HUES48 (cell line): ENCODE data around the gene ABCD2.
"Not testable (repeated sequence)": the region's sequence is repeated elsewhere in the genome, so short reads cannot be mapped to it uniquely, and the experiment has no call there.

Source experiments
- H3K27ac ChIP-seq: one replicate; pipeline ENCODE4 v1.7.0; 2013; ENCODE audit warnings: low read depth, low read length, inconsistent platforms
- H3K27me3 ChIP-seq: 2 replicates; pipeline ENCODE4 v1.6.1; 2013; ENCODE audit warnings: mild to moderate bottlenecking, low read length; ENCODE audit not compliant: control insufficient read depth, insufficient read depth
- H3K36me3 ChIP-seq: 2 replicates; pipeline ENCODE4 v1.6.1; 2013; ENCODE audit warnings: low read length; ENCODE audit not compliant: control insufficient read depth, insufficient read depth
- H3K4me1 ChIP-seq: 2 replicates; pipeline ENCODE4 v1.6.1; 2013; ENCODE audit warnings: mild to moderate bottlenecking, low read length; ENCODE audit not compliant: control insufficient read depth, insufficient read depth
- H3K4me3 ChIP-seq: 2 replicates; pipeline ENCODE4 v1.5.1; 2013; ENCODE audit warnings: mild to moderate bottlenecking, low read depth, low read length
- H3K9ac ChIP-seq: 2 replicates; pipeline ENCODE4 v1.6.1; 2013; ENCODE audit warnings: mild to moderate bottlenecking, low read depth, low read length, moderate library complexity
- H3K9me3 ChIP-seq: 2 replicates; pipeline ENCODE4 v1.6.1; 2013; ENCODE audit warnings: low read length; ENCODE audit not compliant: control insufficient read depth, insufficient read depth

Gene ABCD2

DNA sequence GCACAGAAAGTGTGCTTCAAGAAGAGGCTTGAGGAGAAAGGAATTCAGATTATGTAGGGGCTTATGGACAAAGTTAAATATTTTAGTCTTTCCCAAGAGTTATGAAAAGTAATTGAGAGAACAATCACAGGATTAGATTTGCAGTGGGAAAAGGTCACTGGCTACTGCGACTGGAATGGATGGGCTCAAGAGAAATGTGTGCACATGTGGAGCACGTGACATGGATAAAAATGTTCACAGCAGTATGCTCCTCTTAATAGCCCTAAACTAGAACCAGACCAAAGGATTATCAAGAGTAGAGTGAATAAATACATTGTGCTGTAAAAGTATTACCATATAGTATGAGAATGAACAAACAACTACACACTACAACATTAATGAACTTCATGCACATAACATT, 78.1 kb downstream of the ABCD2 start:
- no peaks in the 10 kb centered on the region for H3K27me3 ChIP-seq
- no peaks in the 10 kb centered on the region for H3K9me3 ChIP-seq
- H3K4me3 ChIP-seq = no peak overlapping the region
- H3K27ac ChIP-seq = no peak overlapping the region
- H3K36me3 ChIP-seq = no peaks in the 10 kb centered on the region
- no peak overlapping the region for H3K9ac ChIP-seq
- H3K4me1 ChIP-seq = peaks cover 7% of the 10 kb centered on the region

DNA sequence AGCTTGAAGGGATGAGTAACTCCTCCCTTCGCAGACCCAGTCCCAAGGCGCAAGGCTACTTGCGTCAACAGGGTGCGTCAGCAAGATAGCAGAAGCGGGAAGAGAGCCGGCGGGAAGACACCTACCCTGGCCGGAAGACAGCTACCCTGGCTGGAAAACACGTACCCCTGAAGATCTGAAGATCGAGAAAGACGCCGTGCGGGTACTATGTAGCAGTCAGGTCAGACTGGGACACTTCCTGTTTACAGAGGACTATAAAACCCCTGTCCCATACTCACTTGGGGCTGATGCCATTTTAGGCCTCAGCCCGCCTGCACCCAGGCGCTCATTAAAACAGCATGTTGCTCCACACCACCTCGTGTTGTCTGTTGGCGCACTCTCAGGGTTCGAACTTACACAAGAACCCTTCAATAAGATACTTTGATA, 80.9 kb downstream of the ABCD2 start:
- Histone ChIP-seq H3K9me3 (no peaks in the 10 kb centered on the region), H3K4me3 (no peak overlapping the region), H3K36me3 (no peaks in the 10 kb centered on the region), H3K27me3 (no peaks in the 10 kb centered on the region), H3K4me1 (peaks cover 7% of the 10 kb centered on the region), H3K9ac (no peak overlapping the region), H3K27ac (no peak overlapping the region)

DNA sequence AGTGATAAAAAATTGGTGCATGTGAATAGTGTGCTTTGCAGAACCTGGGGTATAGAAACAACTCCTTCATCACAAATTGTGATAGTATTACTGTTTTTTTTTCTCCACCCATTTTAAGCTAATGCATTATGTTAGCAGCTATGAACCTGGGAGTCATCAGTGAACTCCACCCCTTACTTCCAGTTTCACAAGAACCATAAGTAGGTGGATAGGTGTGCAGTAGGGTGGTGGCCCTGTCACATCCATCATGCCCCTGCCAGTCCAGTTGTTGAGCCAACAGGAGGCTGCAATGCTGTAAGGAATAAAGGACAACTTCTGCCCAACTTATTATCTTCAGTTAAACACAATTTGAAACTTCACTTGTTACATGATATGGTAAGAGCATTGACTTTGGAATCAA, 85.7 kb downstream of the ABCD2 start:
- H3K27ac ChIP-seq = no peak overlapping the region
- no peaks in the 10 kb centered on the region for H3K36me3 ChIP-seq

DNA sequence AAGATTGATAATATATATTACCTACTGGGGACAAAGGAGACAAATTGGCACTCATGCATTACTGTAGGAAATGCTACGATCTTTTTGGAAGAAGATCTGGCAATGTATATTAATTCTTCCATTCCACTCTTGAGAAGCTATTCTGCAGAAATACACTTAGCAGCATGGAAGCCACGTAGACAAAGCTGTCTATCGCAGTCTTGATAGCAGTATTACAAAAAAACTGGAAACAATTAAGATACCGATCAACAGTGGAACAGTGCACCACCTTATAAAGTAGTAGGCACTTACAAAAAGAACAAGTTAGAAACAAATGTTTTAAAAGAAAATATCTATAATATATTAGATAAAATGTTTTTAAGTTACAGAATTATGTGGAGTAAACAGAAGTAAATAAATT, 87.2 kb downstream of the ABCD2 start:
- Histone ChIP-seq H3K9ac (no peak overlapping the region), H3K36me3 (no peaks in the 10 kb centered on the region), H3K27ac (no peak overlapping the region), H3K9me3 (no peaks in the 10 kb centered on the region), H3K4me1 (no peaks in the 10 kb centered on the region), H3K27me3 (no peaks in the 10 kb centered on the region), H3K4me3 (no peak overlapping the region)

More for the DNA sequence above, 85.7 kb downstream of the ABCD2 start:
- H3K9ac ChIP-seq = no peak overlapping the region
- 0 out of 2 replicates have a peak, but pooled peaks cover under 1% of the 10 kb centered on the region for H3K4me1 ChIP-seq
- H3K9me3 ChIP-seq = no peaks in the 10 kb centered on the region
- no peak overlapping the region for H3K4me3 ChIP-seq
- no peaks in the 10 kb centered on the region for H3K27me3 ChIP-seq

DNA sequence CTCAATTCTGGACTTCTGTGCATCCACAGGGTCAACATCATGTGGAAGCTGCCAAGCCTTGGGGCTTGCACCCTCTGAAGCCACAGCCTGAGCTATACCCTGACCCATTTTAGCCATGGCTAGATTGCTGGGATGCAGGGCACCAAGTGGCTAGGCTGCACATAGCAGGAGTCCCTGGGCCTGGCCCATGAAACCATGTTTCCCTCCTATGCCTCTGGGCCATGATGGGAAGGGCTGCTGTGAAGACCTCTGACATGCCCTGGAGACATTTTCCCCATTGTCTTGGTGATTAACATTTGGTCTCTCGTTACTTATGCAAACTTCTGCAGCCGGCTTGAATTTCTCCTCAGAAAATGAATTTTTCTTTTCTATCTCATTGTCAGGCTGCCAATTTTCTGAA, 92.6 kb downstream of the ABCD2 start:
- Histone ChIP-seq H3K4me3 (no peak overlapping the region), H3K9ac (no peak overlapping the region), H3K4me1 (no peaks in the 10 kb centered on the region), H3K27me3 (no peaks in the 10 kb centered on the region), H3K9me3 (peaks cover 14% of the 10 kb centered on the region), H3K27ac (no peak overlapping the region), H3K36me3 (no peaks in the 10 kb centered on the region)

DNA sequence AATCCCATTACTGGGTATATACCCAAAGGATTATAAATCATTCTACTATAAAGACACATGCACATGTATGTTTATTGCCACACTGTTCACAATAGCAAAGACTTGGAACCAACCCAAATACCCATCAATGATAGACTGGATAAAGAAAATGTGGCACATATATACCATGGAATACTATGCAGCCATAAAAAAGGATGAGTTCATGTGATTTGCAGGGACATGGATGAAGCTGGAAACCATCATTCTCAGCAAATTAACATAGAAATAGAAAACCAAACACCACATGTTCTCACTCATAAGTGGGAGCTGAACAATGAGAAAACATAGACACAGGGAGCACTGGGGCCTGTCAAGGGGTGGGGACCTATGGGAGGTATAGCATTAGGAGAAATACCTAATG, 97.4 kb downstream of the ABCD2 start:
- H3K9me3 ChIP-seq = peaks cover 14% of the 10 kb centered on the region
- H3K9ac ChIP-seq, H3K27ac ChIP-seq, H3K27me3 ChIP-seq, H3K4me3 ChIP-seq, H3K4me1 ChIP-seq, H3K36me3 ChIP-seq: not testable (repeated sequence)

DNA sequence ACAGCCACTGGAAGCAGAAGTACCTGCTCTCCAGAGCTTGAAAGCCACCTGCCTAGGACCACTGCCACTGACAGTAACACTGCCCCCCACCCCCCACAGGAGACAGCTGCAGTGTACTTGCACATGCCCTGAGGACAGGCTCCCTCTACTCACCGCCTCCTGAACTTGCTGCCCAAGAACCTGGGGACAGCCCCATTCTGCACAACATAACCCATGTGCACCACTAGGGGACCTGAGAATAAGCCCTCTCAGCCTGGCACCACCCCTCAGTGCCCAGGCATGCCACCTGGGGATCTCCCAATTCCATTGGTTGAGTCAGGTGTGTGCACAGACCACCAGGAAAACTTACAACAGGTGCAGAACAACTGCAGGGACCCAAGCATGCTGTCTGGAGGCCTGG, 109.6 kb downstream of the ABCD2 start:
- Histone ChIP-seq H3K36me3 (no peaks in the 10 kb centered on the region), H3K4me1 (no peaks in the 10 kb centered on the region), H3K9ac (no peak overlapping the region), H3K27me3 (no peaks in the 10 kb centered on the region), H3K9me3 (peaks cover 13% of the 10 kb centered on the region), H3K27ac (no peak overlapping the region), H3K4me3 (no peak overlapping the region)

DNA sequence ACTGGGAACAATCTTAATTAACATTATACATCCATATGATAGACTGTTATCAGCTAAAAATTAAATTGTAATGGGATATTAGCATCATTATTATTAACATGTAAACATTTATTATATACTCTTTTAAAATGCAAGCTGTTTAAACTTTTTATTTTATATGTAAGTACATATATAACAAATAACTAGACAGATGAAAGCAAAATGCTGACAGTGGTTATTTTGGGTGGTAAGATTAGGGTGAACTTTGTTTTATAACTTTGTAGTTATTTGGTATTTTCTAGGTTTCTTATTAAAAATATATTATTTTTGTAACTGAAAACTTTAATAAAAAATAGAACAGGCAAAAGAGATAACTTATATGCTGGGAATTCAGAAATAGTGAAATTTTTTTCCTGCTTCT, 114.0 kb downstream of the ABCD2 start:
- Histone ChIP-seq H3K36me3 (no peaks in the 10 kb centered on the region), H3K9ac (no peak overlapping the region), H3K4me1 (peaks cover 16% of the 10 kb centered on the region), H3K4me3 (no peak overlapping the region), H3K9me3 (peaks cover 3% of the 10 kb centered on the region; the same call in 1 of the 2 replicates), H3K27me3 (no peaks in the 10 kb centered on the region), H3K27ac (no peak overlapping the region)

DNA sequence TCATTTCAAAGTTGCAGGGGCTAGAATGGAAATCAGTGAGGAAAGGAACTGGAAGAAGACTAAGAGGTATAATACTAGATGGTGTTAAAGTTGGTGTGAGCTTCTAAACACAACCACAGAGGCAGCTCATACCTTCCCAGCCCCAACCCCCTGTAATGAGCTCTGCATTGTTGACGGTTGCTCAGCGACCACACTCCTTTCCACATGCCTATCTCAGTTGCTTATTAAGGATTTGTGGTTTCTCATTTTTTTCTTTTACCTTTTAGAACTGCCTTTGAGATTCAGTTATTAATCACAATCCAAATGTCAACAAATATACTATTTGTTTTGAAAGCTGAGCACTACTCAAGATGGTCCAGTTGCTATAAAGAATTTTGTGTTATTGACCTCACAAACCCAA, 114.6 kb downstream of the ABCD2 start:
- Histone ChIP-seq H3K27ac (no peak overlapping the region), H3K4me1 (peaks cover 16% of the 10 kb centered on the region), H3K9ac (no peak overlapping the region), H3K27me3 (no peaks in the 10 kb centered on the region), H3K9me3 (no peaks in the 10 kb centered on the region), H3K4me3 (no peak overlapping the region), H3K36me3 (no peaks in the 10 kb centered on the region)

DNA sequence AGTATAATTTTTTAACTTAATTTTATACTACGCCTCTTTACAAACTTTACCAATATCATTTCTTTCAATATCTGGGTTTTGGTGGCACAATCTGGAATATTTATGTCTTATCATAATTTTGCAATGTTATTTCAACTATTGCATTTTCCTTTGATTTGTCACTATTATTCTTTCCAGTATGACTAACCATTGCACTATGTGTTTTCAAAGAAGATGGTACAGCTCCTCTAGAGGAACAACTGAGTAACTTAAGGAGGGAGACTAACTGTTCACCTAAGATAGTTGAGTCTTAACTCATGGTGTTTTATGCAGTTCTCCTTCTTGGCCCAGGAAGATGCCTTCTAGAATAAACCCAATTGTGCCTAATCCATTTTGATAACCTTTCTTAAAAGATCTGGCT, 116.2 kb downstream of the ABCD2 start:
- Histone ChIP-seq H3K9ac (no peak overlapping the region), H3K27ac (no peak overlapping the region), H3K27me3 (no peaks in the 10 kb centered on the region), H3K36me3 (no peaks in the 10 kb centered on the region), H3K4me1 (peaks cover 16% of the 10 kb centered on the region), H3K4me3 (no peak overlapping the region), H3K9me3 (no peaks in the 10 kb centered on the region)

DNA sequence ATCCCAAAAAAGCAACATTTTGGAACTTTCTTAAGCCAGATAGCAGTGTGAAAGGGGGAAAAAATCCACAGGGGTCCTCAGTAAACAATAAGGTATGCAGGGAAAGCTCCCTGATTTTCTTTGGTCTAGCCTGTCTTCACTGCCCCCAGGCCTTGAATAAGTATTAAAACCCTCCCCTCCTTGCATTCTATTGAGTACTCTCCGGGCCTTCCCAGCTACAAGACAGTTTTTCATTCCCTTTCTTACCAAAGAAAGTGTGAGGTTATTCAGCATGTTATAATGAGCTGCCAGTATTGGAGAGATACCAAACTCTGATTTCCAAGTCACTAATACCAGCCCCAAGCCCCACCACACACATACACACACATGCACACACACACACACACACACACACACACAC, 116.9 kb downstream of the ABCD2 start:
- peaks cover 16% of the 10 kb centered on the region for H3K4me1 ChIP-seq
- H3K9me3 ChIP-seq = no peaks in the 10 kb centered on the region
- no peak overlapping the region for H3K4me3 ChIP-seq
- H3K27ac ChIP-seq = no peak overlapping the region
- no peaks in the 10 kb centered on the region for H3K27me3 ChIP-seq
- no peak overlapping the region for H3K9ac ChIP-seq
- no peaks in the 10 kb centered on the region for H3K36me3 ChIP-seq
